Cardiac muscle cell (in vitro differentiated cells and primary cell): Measurements from ENCODE around the gene TGM6. TPM values are rescaled to one million over a fixed set of nuclear protein-coding genes. Genes with fewer than 3 reads are reported as not detected.

ENCODE experiments used
- DNase-seq, 2 donors: peaks; one replicate each; pipeline versions ENCODE4 v3.0.0 to v3.0.0-alpha.2; 2010 to 2017; ENCODE audit warnings: low read depth in 1 of 2, low spot score in 1 of 2
- H3K27ac ChIP-seq: fragments of 200-600 bp; sonication (generic); 2 replicates; pipeline ENCODE4 v1.5.1; 2016
- H3K27me3 ChIP-seq: fragments of 200-600 bp; sonication (generic); 2 replicates; pipeline ENCODE4 v1.6.0; 2016; ENCODE audit warnings: control low read depth
- H3K36me3 ChIP-seq: fragments of 200-600 bp; sonication (generic); 2 replicates; pipeline ENCODE4 v1.5.1; 2016; ENCODE audit warnings: control low read depth
- H3K4me1 ChIP-seq: fragments of 200-600 bp; sonication (generic); 2 replicates; pipeline ENCODE4 v1.8.1; 2017; ENCODE audit warnings: low read depth, mild to moderate bottlenecking, mixed run types
- H3K4me3 ChIP-seq: fragments of 200-600 bp; sonication (generic); 2 replicates; pipeline ENCODE4 v1.5.1; 2016; ENCODE audit warnings: mild to moderate bottlenecking
- H3K9me3 ChIP-seq: fragments of 200-600 bp; sonication (generic); 2 replicates; pipeline ENCODE4 v1.5.1; 2017; ENCODE audit warnings: low read depth, mild to moderate bottlenecking, control low read depth
- CTCF ChIP-seq: IDR thresholded peaks from 2 replicates; pipeline ENCODE4 v1.5.1; 2012; ENCODE audit warnings: low read depth, mild to moderate bottlenecking, low read length
- polyA plus RNA-seq: library from polyadenylated mRNA; unstranded; fragments of >200 nt; fragmentation: Nextera tagmentation; extraction: Ambion mirVana; gene quantifications from 2 replicates; pipeline ENCODE4 v1.2.1, GENCODE V29; 2016
- total RNA-seq: library from RNA; depleted of rRNA; stranded (reverse); fragments of >200 nt; gene quantifications from 2 replicates; pipeline ENCODE4 v1.2.3, GENCODE V29; 2016

The TGM6 gene
- total and polyA plus RNA-seq, 2 experiments from 2014 or later, result not detected

GRCh38 chr20:2431185-2431584 lies 50.5 kb downstream of the TGM6 start:
- no peak for TF ChIP-seq CTCF
- Histone ChIP-seq H3K36me3 (no peaks in the 10 kb centered on the region), H3K9me3 (no peaks in the 10 kb centered on the region), H3K4me3 (no peak overlapping the region), H3K4me1 (no peaks in the 10 kb centered on the region), H3K27ac (no peak overlapping the region), H3K27me3 (peaks cover 13% of the 10 kb centered on the region)
- DNase-seq, result no peak

GRCh38 chr20:2446845-2447244 lies 66.1 kb downstream of the TGM6 start:
- peaks cover 7% of the 10 kb centered on the region for H3K27me3 ChIP-seq
- no peak for DNase-seq

GRCh38 chr20:2449386-2449785 lies 68.7 kb downstream of the TGM6 start:
- H3K36me3 ChIP-seq, result no peaks in the 10 kb centered on the region
- no peak overlapping the region for H3K4me3 ChIP-seq
- TF ChIP-seq CTCF, result no peak
- H3K27me3 ChIP-seq, result peaks cover 7% of the 10 kb centered on the region
- no peak overlapping the region for H3K27ac ChIP-seq
- H3K9me3 ChIP-seq, result no peaks in the 10 kb centered on the region
- H3K4me1 ChIP-seq, result no peaks in the 10 kb centered on the region
- DNase-seq, result no peak

More at GRCh38 chr20:2446845-2447244, 66.1 kb downstream of the TGM6 start:
- H3K4me1 ChIP-seq, result no peaks in the 10 kb centered on the region
- no peak overlapping the region for H3K27ac ChIP-seq
- no peaks in the 10 kb centered on the region for H3K36me3 ChIP-seq
- no peak overlapping the region for H3K4me3 ChIP-seq
- H3K9me3 ChIP-seq, result no peaks in the 10 kb centered on the region
- TF ChIP-seq CTCF, result no peak

- no peaks in the 10 kb centered on the region for H3K4me1 ChIP-seq
- no peaks in the 10 kb centered on the region for H3K9me3 ChIP-seq
- no peak for TF ChIP-seq CTCF
- H3K36me3 ChIP-seq, result no peaks in the 10 kb centered on the region
- H3K4me3 ChIP-seq, result no peak overlapping the region
- peaks cover 7% of the 10 kb centered on the region for H3K27me3 ChIP-seq
- H3K27ac ChIP-seq, result no peak overlapping the region
- DNase-seq, result no peak
These were observed 70.7 kb downstream of the TGM6 start for GRCh38 chr20:2451422-2451821.

GRCh38 chr20:2451939-2452732 lies 71.4 kb downstream of the TGM6 start:
- Histone ChIP-seq H3K9me3 (no peaks in the 10 kb centered on the region), H3K36me3 (no peaks in the 10 kb centered on the region), H3K4me3 (no peak overlapping the region), H3K4me1 (no peaks in the 10 kb centered on the region), H3K27me3 (peaks cover 7% of the 10 kb centered on the region), H3K27ac (no peak overlapping the region)
- DNase-seq, result peak; percentile 83 to 87
- TF ChIP-seq CTCF, result peak; percentile 89
